NCI-H446 treated with DMSO at 0.1 percent for 48 hours (cell line): ENCODE measurements around the gene GATB.

Source experiments
- DNase-seq: peaks from one replicate; lab custom pipeline; 2025; lab: John Stamatoyannopoulos, UW

GATB gene

GRCh38 chr4:151760712-151761661 is at the start of gene GATB:
Gene GATB, minus strand, starts transcription at chr4:151761007. Its CDS starts 25 bp downstream, at chr4:151760982.
- DNase-seq: peak; percentile 95

GRCh38 chr4:151810476-151810875 is 49.7 kb upstream of the GATB start:
- DNase-seq: no peak

- DNase-seq: no peak
Measured at GRCh38 chr4:151809716-151810115, 48.9 kb upstream of the GATB start.

- no peak for DNase-seq
Measured at GRCh38 chr4:151808542-151808941, 47.7 kb upstream of the GATB start.

GRCh38 chr4:151808120-151808529 is 47.3 kb upstream of the GATB start:
- no peak for DNase-seq

- no peak for DNase-seq
Measured at GRCh38 chr4:151807220-151807619, 46.4 kb upstream of the GATB start.

GRCh38 chr4:151806511-151806927 is 45.7 kb upstream of the GATB start:
- DNase-seq: no peak

GRCh38 chr4:151804821-151805220 is 44.0 kb upstream of the GATB start:
- no peak for DNase-seq

GRCh38 chr4:151804086-151804630 is 43.4 kb upstream of the GATB start:
- DNase-seq: no peak

GRCh38 chr4:151803246-151803645 is 42.4 kb upstream of the GATB start:
- no peak for DNase-seq

- DNase-seq: no peak
Measured at GRCh38 chr4:151801547-151802516, 41.0 kb upstream of the GATB start.

- no peak for DNase-seq
Measured at GRCh38 chr4:151799417-151800012, 38.7 kb upstream of the GATB start.

- no peak for DNase-seq
Measured at GRCh38 chr4:151798678-151799416, 38.0 kb upstream of the GATB start.

- DNase-seq: no peak
Measured at GRCh38 chr4:151797853-151798252, 37.0 kb upstream of the GATB start.

GRCh38 chr4:151797131-151797530 is 36.3 kb upstream of the GATB start:
- DNase-seq: no peak

GRCh38 chr4:151796106-151796505 is 35.3 kb upstream of the GATB start:
- no peak for DNase-seq

GRCh38 chr4:151792995-151793394 is 32.2 kb upstream of the GATB start:
- DNase-seq: no peak

- no peak for DNase-seq
Measured at GRCh38 chr4:151792530-151792929, 31.7 kb upstream of the GATB start.

- DNase-seq: no peak
Measured at GRCh38 chr4:151788021-151788420, 27.2 kb upstream of the GATB start.

GRCh38 chr4:151786158-151786495 is 25.3 kb upstream of the GATB start:
- no peak for DNase-seq

- DNase-seq: no peak
Measured at GRCh38 chr4:151785484-151786157, 24.8 kb upstream of the GATB start.
